ENCODE data around the gene ZNF460. TPM values are rescaled to one million over a fixed set of nuclear protein-coding genes. Genes with fewer than 3 reads are reported as not detected.
A peak's percentile ranks its signal among the peaks of the same experiment; 100 is the strongest.
"Not testable (repeated sequence)": the region's sequence is repeated elsewhere in the genome, so short reads cannot be mapped to it uniquely, and the experiment has no call there.

ZNF460 gene
- 88.0 and 164 TPM in 2 replicates for total RNA-seq

- DNase-seq (ENCODE audit: low read depth) = peak; percentile 90
Measured at GRCh38 chr19:57280165-57280961, at the start of gene ZNF460. ZNF460 (plus strand) TSS chr19:57280485; CDS start chr19:57280807, 322 bp downstream.

GRCh38 chr19:57231686-57232085 is 48.6 kb upstream of the ZNF460 start:
- no peak for DNase-seq (ENCODE audit: low read depth)

- DNase-seq (ENCODE audit: low read depth) = no peak
Measured at GRCh38 chr19:57233207-57233606, 47.1 kb upstream of the ZNF460 start.

DNA sequence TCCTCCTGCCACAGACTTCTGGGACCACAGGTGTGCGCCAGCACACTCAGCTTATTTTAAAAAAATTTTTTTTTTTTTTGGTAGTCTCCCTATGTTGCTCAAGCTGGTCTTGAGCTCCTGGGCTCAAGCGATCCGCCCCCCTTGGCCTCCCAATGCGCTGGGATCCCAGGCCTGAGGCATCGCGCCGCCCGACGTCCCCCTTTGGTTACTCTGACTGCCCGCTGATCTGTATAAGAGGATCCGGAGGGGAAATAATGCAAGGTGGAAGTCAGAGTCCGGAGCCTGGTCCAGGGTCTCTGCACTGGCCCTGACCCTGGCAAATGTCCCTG is 40.3 kb upstream of the ZNF460 start:
- no peak for DNase-seq (ENCODE audit: low read depth)

DNA sequence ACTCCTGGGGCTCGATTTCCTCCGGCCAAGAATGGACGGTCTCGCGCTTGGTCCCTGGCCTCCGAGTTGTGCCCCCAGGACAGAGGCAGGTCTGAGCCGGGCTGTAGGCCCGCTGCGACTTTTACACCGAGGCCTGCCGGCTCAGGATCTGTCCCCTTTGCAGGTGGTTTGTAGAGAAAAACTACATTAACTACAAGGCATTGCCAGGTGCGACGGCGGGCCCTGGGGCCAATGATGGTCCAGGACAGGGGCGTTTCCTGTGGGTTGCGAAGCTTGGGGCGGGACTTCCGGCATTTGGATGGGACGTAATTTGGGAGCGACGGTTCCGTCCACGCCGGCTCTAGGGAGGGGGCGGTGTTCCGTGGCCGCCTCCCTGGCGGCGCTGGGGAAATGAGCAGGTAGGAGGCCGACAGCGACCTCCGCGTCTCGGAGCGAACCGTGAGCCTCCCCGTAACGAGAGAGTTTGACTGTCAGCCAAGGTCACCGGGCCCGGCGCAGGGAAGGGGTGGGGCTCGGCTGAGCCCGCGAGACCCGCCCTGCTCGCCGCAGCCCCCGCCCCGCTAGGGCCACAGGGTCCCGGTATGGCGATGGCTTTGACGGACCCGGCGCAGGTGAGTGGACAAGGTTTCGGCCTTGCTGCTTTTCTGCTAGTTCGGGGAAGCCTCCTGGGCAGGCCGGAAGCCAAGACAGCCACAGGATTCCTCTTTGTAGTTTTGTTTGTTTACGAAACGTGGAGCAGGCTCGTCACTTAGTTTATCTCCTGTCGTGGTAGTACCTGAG is 39.8 kb upstream of the ZNF460 start, which contains the start of gene ZNF805:
Gene ZNF805, plus strand, starts transcription at position 322 of the 780 bp plus-strand sequence. Its CDS starts 260 bp downstream, at position 582.
- peak; percentile 89 for DNase-seq (ENCODE audit: low read depth)

GRCh38 chr19:57241176-57241575 is 39.1 kb upstream of the ZNF460 start:
- peak; percentile 20 for DNase-seq (ENCODE audit: low read depth)

DNA sequence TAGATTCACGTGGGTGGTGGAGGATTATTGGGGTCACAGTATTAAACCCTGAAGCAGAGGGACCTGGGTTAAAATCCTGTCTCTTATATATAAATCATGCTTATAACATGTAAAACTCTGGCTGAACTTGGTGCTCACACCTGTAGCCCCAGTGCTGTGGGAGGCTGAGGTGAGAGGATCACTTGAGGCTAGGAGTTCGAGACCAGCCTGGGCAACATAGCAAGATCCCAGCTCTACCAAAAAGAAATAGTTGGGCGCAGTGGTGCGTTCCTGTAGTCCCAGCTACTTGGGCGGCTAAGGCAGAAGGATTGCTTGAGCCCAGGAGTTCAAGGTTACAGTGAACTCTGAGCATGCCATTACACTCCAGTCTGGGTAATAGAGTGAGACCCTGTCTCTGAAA is 37.5 kb upstream of the ZNF460 start:
- DNase-seq (ENCODE audit: low read depth) = no peak

DNA sequence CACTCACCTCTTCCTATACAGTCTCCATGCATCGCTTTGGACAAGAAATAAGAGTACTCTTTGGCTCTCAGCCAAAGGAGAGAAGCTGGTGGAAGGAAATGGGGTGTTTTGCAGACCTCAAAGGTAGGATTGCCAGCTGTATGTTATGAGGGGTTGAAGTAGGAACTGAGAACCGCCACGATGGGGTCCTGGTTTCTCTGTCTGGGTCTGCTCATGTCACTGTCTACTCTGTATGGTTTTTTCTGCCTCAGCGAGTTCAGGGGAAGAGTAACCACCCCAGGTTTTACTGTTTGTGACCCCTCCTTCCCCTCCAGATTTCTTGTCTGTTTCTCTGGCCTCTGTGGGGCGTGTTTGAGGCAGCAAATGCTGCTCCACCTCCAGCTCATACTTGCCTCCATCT is 35.8 kb upstream of the ZNF460 start:
- no peak for DNase-seq (ENCODE audit: low read depth)

DNA sequence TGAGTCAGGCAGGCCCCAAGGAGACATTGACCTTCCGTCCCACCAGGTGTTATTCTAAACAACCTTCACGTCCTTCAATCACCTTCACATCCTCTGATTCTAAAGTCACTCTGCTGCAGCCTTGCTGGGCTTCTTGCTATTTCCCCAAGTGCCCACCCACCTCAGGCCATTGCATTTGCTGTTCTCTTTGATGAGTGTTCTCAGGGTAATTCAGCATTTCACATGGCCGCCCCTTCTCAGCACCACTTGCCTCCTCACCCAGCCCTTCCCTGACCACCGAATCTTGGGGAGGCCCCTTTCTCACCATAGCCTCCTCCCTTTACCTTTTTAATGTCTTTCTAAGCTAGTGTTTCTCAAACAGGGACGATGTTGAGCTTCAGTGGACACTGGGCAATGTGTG is 35.2 kb upstream of the ZNF460 start:
- DNase-seq (ENCODE audit: low read depth) = no peak

DNA sequence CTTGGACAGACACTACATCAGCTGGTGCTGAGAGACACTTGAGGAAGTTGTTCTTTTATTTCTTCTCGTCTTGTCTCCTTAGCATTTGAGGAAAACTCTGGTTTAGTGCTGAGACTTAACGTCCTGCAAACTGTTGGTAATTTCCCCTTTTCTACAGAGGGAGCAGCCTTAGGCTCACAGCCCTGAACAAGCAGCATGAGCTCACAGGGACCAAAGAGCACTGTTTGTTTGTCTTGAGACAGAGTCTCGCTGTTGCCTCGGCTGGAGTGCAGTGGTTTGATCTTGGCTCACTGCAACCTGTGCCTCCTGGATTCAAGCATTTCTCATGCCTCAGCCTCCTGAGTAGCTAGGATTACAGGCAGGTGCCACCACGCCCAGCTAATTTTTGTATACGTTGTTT is 34.3 kb upstream of the ZNF460 start:
- DNase-seq (ENCODE audit: low read depth) = no peak

GRCh38 chr19:57248646-57249045 is 31.6 kb upstream of the ZNF460 start:
- DNase-seq (ENCODE audit: low read depth) = no peak

- no peak for DNase-seq (ENCODE audit: low read depth)
Measured at GRCh38 chr19:57249329-57249728, 31.0 kb upstream of the ZNF460 start.

- not testable (repeated sequence) for DNase-seq (ENCODE audit: low read depth)
Measured at GRCh38 chr19:57253767-57254166, 26.5 kb upstream of the ZNF460 start.

DNA sequence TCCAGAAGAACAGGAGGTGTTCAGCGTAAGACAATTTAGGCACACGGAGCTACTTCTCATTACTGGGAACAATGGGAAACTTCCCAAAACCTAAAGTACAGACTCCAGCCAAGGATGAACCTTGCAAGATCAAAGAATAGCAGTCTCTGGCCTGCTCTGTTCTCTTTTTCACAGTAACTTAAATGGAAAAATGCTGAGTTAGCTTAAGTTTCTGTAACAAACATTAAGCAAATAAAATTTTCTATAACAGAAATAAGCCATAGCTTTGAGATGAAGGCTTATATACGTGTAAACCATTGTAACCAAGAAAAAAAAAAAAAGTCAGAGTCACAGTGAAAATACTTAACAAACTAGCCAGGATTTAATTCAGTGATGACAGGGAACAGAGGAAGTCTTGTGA is 18.2 kb upstream of the ZNF460 start:
- no peak for DNase-seq (ENCODE audit: low read depth)

DNA sequence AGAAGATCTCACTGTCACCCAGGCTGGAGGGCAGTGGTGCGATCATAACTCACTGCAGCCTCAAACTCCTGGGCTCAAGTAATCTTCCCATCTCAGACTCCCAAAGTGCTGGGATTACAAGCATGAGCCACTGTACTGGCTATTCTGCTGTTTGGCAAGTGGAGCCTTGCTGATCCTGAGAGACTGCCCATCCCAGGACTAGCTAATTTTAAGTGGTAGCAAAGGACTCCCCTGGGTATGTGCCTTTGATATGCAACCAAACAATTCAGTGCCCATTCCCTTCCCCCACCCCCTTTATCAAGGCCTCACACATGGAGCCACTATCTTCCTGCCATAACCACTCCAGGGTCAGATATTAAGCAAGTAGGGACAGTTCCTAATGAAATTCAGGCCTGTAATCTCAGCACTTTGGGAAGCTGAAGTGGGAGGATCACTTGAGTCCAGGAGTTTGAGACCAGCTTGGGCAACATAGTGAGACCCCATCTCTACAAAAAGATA is 17.0 kb upstream of the ZNF460 start:
- DNase-seq (ENCODE audit: low read depth) = no peak

DNA sequence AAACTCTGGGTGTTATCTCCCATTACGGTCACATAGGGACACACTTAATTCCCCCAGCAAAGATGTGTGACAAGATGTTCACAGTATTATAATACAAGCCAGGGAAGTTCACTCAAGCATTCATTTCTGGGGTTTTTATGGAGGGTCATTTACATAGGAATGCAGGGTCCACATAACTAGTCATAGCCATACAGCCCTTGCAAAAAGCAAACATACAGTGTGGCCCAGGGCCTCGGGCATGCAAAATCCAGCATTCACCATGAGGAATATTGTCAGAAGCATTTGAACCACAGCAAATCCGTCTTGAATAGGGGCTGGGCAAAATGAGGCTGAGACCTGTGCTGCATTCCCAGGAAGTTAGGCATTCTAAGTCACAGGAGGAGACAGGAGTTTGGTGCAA is 13.0 kb upstream of the ZNF460 start:
- peak; percentile 84 for DNase-seq (ENCODE audit: low read depth)

DNA sequence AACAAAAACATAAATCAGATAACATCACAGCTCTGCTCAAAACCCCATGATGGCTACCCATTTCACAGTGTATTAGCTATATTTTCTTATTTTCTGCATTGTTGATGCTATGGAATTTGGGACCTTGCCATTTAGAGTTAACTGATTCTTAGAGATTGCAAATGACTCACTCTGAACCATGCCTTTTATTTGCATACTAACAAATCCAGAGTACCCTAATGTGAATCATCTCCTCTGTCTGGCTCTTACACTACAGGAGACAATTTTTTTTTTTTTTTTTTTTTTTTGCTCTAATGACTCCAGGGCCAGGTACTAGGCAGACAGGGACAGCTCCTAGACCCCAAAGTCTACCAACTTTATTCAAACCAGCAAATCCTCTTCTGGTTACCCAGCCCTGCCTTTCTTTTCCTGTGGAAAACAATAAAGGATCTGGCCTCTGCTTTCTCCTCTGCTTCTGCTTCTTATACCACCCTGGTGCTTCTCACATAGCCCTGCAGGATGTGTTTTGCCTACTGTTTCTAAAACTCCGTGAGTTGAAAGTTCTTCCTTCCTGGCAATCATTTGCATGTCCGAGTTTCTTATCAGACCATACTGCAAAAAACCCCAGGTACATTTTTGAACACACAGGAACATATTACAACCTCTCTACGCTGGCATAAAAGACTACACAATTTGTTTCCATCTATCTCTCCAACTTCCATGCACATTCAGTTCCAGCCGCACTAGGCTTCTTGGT is 10.6 kb upstream of the ZNF460 start:
- peak; percentile 89 for DNase-seq (ENCODE audit: low read depth)

DNA sequence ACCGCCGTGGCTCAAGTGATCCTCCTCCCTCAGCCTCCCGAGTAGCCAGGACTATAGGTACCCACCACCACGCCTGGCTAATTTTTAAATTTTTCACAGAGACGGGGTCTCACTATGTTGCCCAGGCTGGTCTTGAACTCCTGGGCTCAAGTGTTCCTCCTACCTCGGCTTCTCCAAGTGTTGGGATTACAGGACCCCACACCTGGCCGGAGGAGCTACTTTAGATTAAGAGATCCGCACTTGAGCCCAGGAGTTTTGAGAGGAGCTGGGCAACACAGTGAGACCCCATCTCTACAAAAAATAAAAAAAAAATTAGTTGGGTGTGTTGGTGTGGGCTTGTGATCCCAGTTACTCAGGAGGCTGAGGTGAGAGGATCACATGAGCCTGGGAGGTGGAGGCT is 9.0 kb upstream of the ZNF460 start:
- no peak for DNase-seq (ENCODE audit: low read depth)

DNA sequence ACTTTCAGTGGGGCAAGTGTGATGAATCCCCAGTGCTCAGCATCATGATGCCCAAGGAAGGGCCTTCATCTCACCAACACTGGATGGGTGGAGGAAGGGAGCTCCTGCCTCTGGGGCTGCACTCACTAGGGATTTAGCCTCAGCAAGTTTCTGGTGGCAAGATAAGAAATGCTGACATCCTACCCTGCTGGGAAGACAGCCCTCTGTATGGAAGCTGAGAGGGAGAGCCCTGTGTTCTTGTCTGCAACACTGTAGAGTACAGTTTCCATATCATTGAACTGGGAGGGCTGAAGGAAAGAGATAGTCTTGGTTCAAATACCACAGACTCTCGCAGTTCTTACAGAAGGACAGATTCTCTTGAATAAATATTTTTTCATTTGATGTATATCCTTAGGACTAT is 7.3 kb upstream of the ZNF460 start:
- no peak for DNase-seq (ENCODE audit: low read depth)

GRCh38 chr19:57276430-57276829 is 3.9 kb upstream of the ZNF460 start:
- no peak for DNase-seq (ENCODE audit: low read depth)

DNA sequence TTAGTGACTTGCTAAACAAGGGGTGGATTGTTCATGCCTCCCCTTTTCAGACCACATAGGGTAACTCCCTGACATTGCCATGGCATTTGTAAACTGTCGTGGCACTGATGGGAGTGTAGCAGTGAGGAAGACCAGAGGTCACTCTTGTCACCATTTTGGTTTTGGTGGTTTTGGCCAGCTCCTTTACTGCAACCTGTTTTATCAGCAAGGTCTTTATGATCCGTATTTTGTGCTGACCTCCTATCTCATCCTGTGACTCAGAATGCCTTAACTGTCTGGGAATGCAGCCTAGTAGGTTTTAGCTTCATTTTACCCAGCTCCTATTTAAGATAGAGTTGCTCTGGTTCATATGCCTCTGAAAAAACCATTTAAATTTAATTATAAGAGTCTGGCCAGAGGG is 1.8 kb upstream of the ZNF460 start:
- peak; percentile 38 for DNase-seq (ENCODE audit: low read depth)

Data from renal cortical epithelial cell (primary cell).